Activated naive CD4-positive, alpha-beta T cell treated with anti-CD3 and anti-CD28 coated beads, Interleukin-2, amount 50 U/mL, for 72 hours (primary cell): ENCODE measurements around the gene CCZ1B. TPM values are rescaled to one million over a fixed set of nuclear protein-coding genes. Genes with fewer than 3 reads are reported as not detected.
A peak's percentile ranks its signal among the peaks of the same experiment; 100 is the strongest.
"Not testable (repeated sequence)": the region's sequence is repeated elsewhere in the genome, so short reads cannot be mapped to it uniquely, and the experiment has no call there.

Experiments
- ATAC-seq, 2 donors: fragments of 150-1000 bp; cut with Tn5 transposase; 2 replicates each; pipeline ENCODE4 v1.10.0; 2021; ENCODE audit warnings: mild to moderate bottlenecking in 2 of 2, moderate library complexity in 2 of 2
- DNase-seq, 2 donors: peaks; one replicate each; pipeline ENCODE4 v3.0.0; 2021 to 2022; ENCODE audit warnings: low spot score in 2 of 2
- H3K27ac Mint-ChIP-seq, 2 donors: one replicate each; pipeline ENCODE4 v1.8.0; 2022; ENCODE audit warnings: mild to moderate bottlenecking in 2 of 2, mixed read lengths in 2 of 2
- H3K36me3 Mint-ChIP-seq, 2 donors: one replicate each; pipeline ENCODE4 v1.8.0; 2022; ENCODE audit warnings: mixed read lengths in 2 of 2
- H3K9me3 Mint-ChIP-seq, 2 donors: one replicate each; pipeline ENCODE4 v1.8.0; 2022; ENCODE audit warnings: mixed read lengths in 2 of 2
- total RNA-seq, 2 donors: library from RNA; stranded (reverse); gene quantifications; one replicate each; pipeline ENCODE4 v1.2.3, GENCODE V29; 2022

Gene CCZ1B
- total RNA-seq, 2 donors from 2014 or later: 44.7 to 90.1 TPM

GRCh38 chr7:6842278-6842921, 16.3 kb upstream of the CCZ1B start:
- H3K9me3 Mint-ChIP-seq, H3K36me3 Mint-ChIP-seq, H3K27ac Mint-ChIP-seq, ATAC-seq, DNase-seq: not testable (repeated sequence)

- not testable (repeated sequence) for DNase-seq, H3K27ac Mint-ChIP-seq, H3K9me3 Mint-ChIP-seq, H3K36me3 Mint-ChIP-seq, ATAC-seq
These were observed 11.0 kb upstream of the CCZ1B start for GRCh38 chr7:6837081-6837480.

- H3K36me3 Mint-ChIP-seq, H3K27ac Mint-ChIP-seq, DNase-seq, H3K9me3 Mint-ChIP-seq, ATAC-seq: not testable (repeated sequence)
These were observed 9.4 kb upstream of the CCZ1B start for GRCh38 chr7:6835521-6835920.

- Mint-ChIP-seq H3K9me3 (no peaks in the 10 kb centered on the region), H3K36me3 (no peaks in the 10 kb centered on the region), H3K27ac (no peak overlapping the region)
- ATAC-seq: no peak
- no peak for DNase-seq
These were observed 7.6 kb upstream of the CCZ1B start for GRCh38 chr7:6833636-6834035.

GRCh38 chr7:6831018-6831725, 5.1 kb upstream of the CCZ1B start:
- Mint-ChIP-seq H3K36me3 (no peaks in the 10 kb centered on the region), H3K27ac (no peak overlapping the region), H3K9me3 (no peaks in the 10 kb centered on the region)
- ATAC-seq (no peak), DNase-seq (no peak)

- not testable (repeated sequence) for ATAC-seq, H3K27ac Mint-ChIP-seq, H3K9me3 Mint-ChIP-seq, H3K36me3 Mint-ChIP-seq, DNase-seq
These were observed 4.0 kb upstream of the CCZ1B start for GRCh38 chr7:6830026-6830425.

- ATAC-seq, H3K27ac Mint-ChIP-seq, DNase-seq, H3K36me3 Mint-ChIP-seq, H3K9me3 Mint-ChIP-seq: not testable (repeated sequence)
These were observed 3.5 kb upstream of the CCZ1B start for GRCh38 chr7:6829616-6830015.

- H3K9me3 Mint-ChIP-seq, H3K36me3 Mint-ChIP-seq, ATAC-seq, DNase-seq, H3K27ac Mint-ChIP-seq: not testable (repeated sequence)
These were observed 1.1 kb upstream of the CCZ1B start for GRCh38 chr7:6827180-6827579.

- peak overlapping the region in 1 of 2 donors; percentile 83 for H3K27ac Mint-ChIP-seq
- DNase-seq, H3K9me3 Mint-ChIP-seq, H3K36me3 Mint-ChIP-seq: not testable (repeated sequence)
- peak; percentile 54 to 68 for ATAC-seq
These were observed 594 bp downstream of the CCZ1B start for GRCh38 chr7:6825236-6826125.

GRCh38 chr7:6821622-6822021, 4.5 kb downstream of the CCZ1B start:
- not testable (repeated sequence) for H3K36me3 Mint-ChIP-seq, H3K9me3 Mint-ChIP-seq

GRCh38 chr7:6815470-6815869, 10.6 kb downstream of the CCZ1B start:
- H3K27ac Mint-ChIP-seq, H3K36me3 Mint-ChIP-seq, DNase-seq, H3K9me3 Mint-ChIP-seq, ATAC-seq: not testable (repeated sequence)

More at GRCh38 chr7:6821622-6822021, 4.5 kb downstream of the CCZ1B start:
- not testable (repeated sequence) for DNase-seq, ATAC-seq, H3K27ac Mint-ChIP-seq

GRCh38 chr7:6813011-6813410, 13.1 kb downstream of the CCZ1B start:
- H3K9me3 Mint-ChIP-seq, H3K27ac Mint-ChIP-seq, H3K36me3 Mint-ChIP-seq, DNase-seq, ATAC-seq: not testable (repeated sequence)

GRCh38 chr7:6807959-6808358, 18.1 kb downstream of the CCZ1B start:
- not testable (repeated sequence) for H3K9me3 Mint-ChIP-seq, H3K36me3 Mint-ChIP-seq, ATAC-seq, DNase-seq, H3K27ac Mint-ChIP-seq

GRCh38 chr7:6807393-6807918, 18.6 kb downstream of the CCZ1B start:
- not testable (repeated sequence) for H3K9me3 Mint-ChIP-seq, DNase-seq, H3K27ac Mint-ChIP-seq, H3K36me3 Mint-ChIP-seq
- peak in 1 of 2 donors; percentile 75 for ATAC-seq

GRCh38 chr7:6800331-6800730, 25.7 kb downstream of the CCZ1B start:
- peak; percentile 37 to 59 for ATAC-seq

GRCh38 chr7:6799887-6800286, 26.2 kb downstream of the CCZ1B start:
- ATAC-seq: peak; percentile 33 to 69
- DNase-seq, H3K9me3 Mint-ChIP-seq, H3K36me3 Mint-ChIP-seq, H3K27ac Mint-ChIP-seq: not testable (repeated sequence)

More at GRCh38 chr7:6800331-6800730, 25.7 kb downstream of the CCZ1B start:
- H3K36me3 Mint-ChIP-seq, DNase-seq, H3K9me3 Mint-ChIP-seq, H3K27ac Mint-ChIP-seq: not testable (repeated sequence)

GRCh38 chr7:6798047-6798446, 28.0 kb downstream of the CCZ1B start:
- H3K36me3 Mint-ChIP-seq, ATAC-seq, H3K27ac Mint-ChIP-seq, H3K9me3 Mint-ChIP-seq, DNase-seq: not testable (repeated sequence)
